Neural cell (in vitro differentiated cells): Measurements from ENCODE around the gene GRIN1. TPM values are rescaled to one million over a fixed set of nuclear protein-coding genes. Genes with fewer than 3 reads are reported as not detected.

Experiments
- H2AFZ ChIP-seq: fragments of 200-600, 300-800 bp; sonication (generic), shearing (Covaris generic); 2 replicates; pipeline ENCODE4 v1.6.0; 2014; ENCODE audit warnings: low read depth, mild to moderate bottlenecking, antibody characterized with exemption, low read length, moderate library complexity
- H3F3A ChIP-seq: fragments of 200-600 bp; shearing (Covaris generic); 2 replicates; pipeline ENCODE4 v1.6.1; 2016; ENCODE audit warnings: mild to moderate bottlenecking, moderate library complexity, mixed read lengths, antibody characterized with exemption, low read length; ENCODE audit not compliant: insufficient read depth, poor library complexity, severe bottlenecking
- H3K27ac ChIP-seq: fragments of 200-600, 300-800 bp; sonication (generic), shearing (Covaris generic); 2 replicates; pipeline ENCODE4 v1.5.1; 2014; ENCODE audit warnings: mild to moderate bottlenecking, low read length, moderate library complexity
- H3K27me3 ChIP-seq: fragments of 300-800, 200-600 bp; sonication (generic), shearing (Covaris generic); 2 replicates; pipeline ENCODE4 v1.6.0; 2014; ENCODE audit warnings: mild to moderate bottlenecking, low read depth, low read length, moderate library complexity; ENCODE audit not compliant: insufficient read depth
- H3K36me3 ChIP-seq: fragments of 300-800, 200-600 bp; sonication (generic), shearing (Covaris generic); 2 replicates; pipeline ENCODE4 v1.5.1; 2014; ENCODE audit warnings: mild to moderate bottlenecking, antibody characterized with exemption, low read length, moderate library complexity; ENCODE audit not compliant: insufficient read depth
- H3K4me2 ChIP-seq: fragments of 300-800, 200-600 bp; sonication (generic), shearing (Covaris generic); 2 replicates; pipeline ENCODE4 v1.6.0; 2014; ENCODE audit warnings: mild to moderate bottlenecking, low read length
- H3K4me3 ChIP-seq: fragments of 300-800, 200-600 bp; sonication (generic), shearing (Covaris generic); 2 replicates; pipeline ENCODE4 v1.5.1; 2014; ENCODE audit warnings: mild to moderate bottlenecking, low read length, moderate library complexity
- H3K79me2 ChIP-seq: fragments of 200-600 bp; shearing (Covaris generic); replicated peaks from 2 replicates; pipeline ENCODE4 v1.6.0; 2014; ENCODE audit warnings: mild to moderate bottlenecking, low read length, moderate library complexity; ENCODE audit not compliant: insufficient read depth
- H3K9ac ChIP-seq: fragments of 300-800, 200-600 bp; sonication (generic), shearing (Covaris generic); 2 replicates; pipeline ENCODE4 v1.6.1; 2016; ENCODE audit warnings: mild to moderate bottlenecking, low read length, mixed read lengths
- H3K9me2 ChIP-seq: fragments of 200-600 bp; shearing (Covaris generic); 2 replicates; pipeline ENCODE4 v1.6.1; 2016; ENCODE audit warnings: mild to moderate bottlenecking, low read length, mixed read lengths; ENCODE audit not compliant: insufficient read depth
- H3K9me3 ChIP-seq: fragments of 200-600, 300-800 bp; sonication (generic), shearing (Covaris generic); 2 replicates; pipeline ENCODE4 v1.6.1; 2016; ENCODE audit warnings: mild to moderate bottlenecking, mixed run types, low read length, moderate library complexity, mixed read lengths
- H4K20me1 ChIP-seq: fragments of 200-600 bp; shearing (Covaris generic); 2 replicates; pipeline ENCODE4 v1.6.1; 2016; ENCODE audit warnings: mild to moderate bottlenecking, mixed run types; ENCODE audit not compliant: insufficient read depth
- CTCF ChIP-seq: fragments of 450-650 bp; IDR thresholded peaks from 2 replicates; pipeline ENCODE4 v1.5.1; 2014; ENCODE audit warnings: antibody characterized with exemption, mild to moderate bottlenecking, moderate library complexity; ENCODE audit not compliant: poor library complexity, severe bottlenecking
- EP300 ChIP-seq: fragments of 450-650 bp; conservative IDR thresholded peaks from 2 replicates; pipeline ENCODE4 v1.6.1; 2014; ENCODE audit warnings: antibody characterized with exemption, mild to moderate bottlenecking, moderate library complexity; ENCODE audit not compliant: poor library complexity, severe bottlenecking
- EZH2 ChIP-seq: fragments of 200-600, 300-800 bp; shearing (Covaris generic), sonication (generic); IDR thresholded peaks from 2 replicates; pipeline ENCODE4 v1.6.1; 2014; ENCODE audit warnings: antibody characterized with exemption, low read length, borderline replicate concordance, mild to moderate bottlenecking; ENCODE audit not compliant: insufficient read depth, poor library complexity, severe bottlenecking
- MXI1 ChIP-seq: fragments of 450-650 bp; conservative IDR thresholded peaks from 2 replicates; pipeline ENCODE4 v1.6.1; 2014; ENCODE audit warnings: antibody characterized with exemption, mild to moderate bottlenecking; ENCODE audit not compliant: poor library complexity, severe bottlenecking
- POLR2AphosphoS5 ChIP-seq: IDR thresholded peaks from 2 replicates; pipeline ENCODE4 v1.6.1; 2012
- RAD21 ChIP-seq: fragments of 450-650 bp; conservative IDR thresholded peaks from 2 replicates; pipeline ENCODE4 v1.6.1; 2014; ENCODE audit warnings: antibody characterized with exemption, mild to moderate bottlenecking, moderate library complexity
- REST ChIP-seq: IDR thresholded peaks from 2 replicates; pipeline ENCODE4 v1.6.1; 2012; ENCODE audit warnings: borderline replicate concordance
- SMC3 ChIP-seq: fragments of 450-650 bp; conservative IDR thresholded peaks from 2 replicates; pipeline ENCODE4 v1.6.1; 2014; ENCODE audit warnings: antibody characterized with exemption, mild to moderate bottlenecking, moderate library complexity; ENCODE audit not compliant: poor library complexity
- TAF1 ChIP-seq: IDR thresholded peaks from 2 replicates; pipeline ENCODE4 v1.6.1; 2012; ENCODE audit warnings: low read depth
- polyA plus RNA-seq: library from polyadenylated mRNA; depleted of rRNA; stranded (reverse); fragments of >200 nt; gene quantifications from 2 replicates; pipeline ENCODE4 v1.2.3, GENCODE V29; 2014

The GRIN1 gene
- polyA plus RNA-seq, 1 donor from 2014 or later, result 0.58 TPM

- H3K27ac ChIP-seq, result no peak overlapping the region
- no peak overlapping the region for H2AFZ ChIP-seq
- H3K9ac ChIP-seq, result peak overlapping the region; percentile 83
- H3K9me3 ChIP-seq, result no peaks in the 10 kb centered on the region
- H3K4me2 ChIP-seq, result peak overlapping the region; percentile 91
- no peaks in the 10 kb centered on the region for H3F3A ChIP-seq
- no peaks in the 10 kb centered on the region for H3K27me3 ChIP-seq
- H3K4me3 ChIP-seq, result peak overlapping the region; percentile 100
- H3K9me2 ChIP-seq, result no peaks in the 10 kb centered on the region
- H3K36me3 ChIP-seq, result no peaks in the 10 kb centered on the region
- H3K79me2 ChIP-seq, result peaks cover 31% of the 10 kb centered on the region
- TF ChIP-seq MXI1, result no peak
- TF ChIP-seq RAD21, result no peak
- TF ChIP-seq EZH2, result no peak
- TF ChIP-seq CTCF, result no peak
- no peak for TF ChIP-seq TAF1
- no peak for TF ChIP-seq REST
- TF ChIP-seq SMC3, result no peak
- TF ChIP-seq EP300, result no peak
- TF ChIP-seq POLR2AphosphoS5, result no peak
- H4K20me1 ChIP-seq, result no peaks in the 10 kb centered on the region
These were observed 67.6 kb downstream of the GRIN1 start for GRCh38 chr9:137206602-137207001.

- H3K9me3 ChIP-seq, result no peaks in the 10 kb centered on the region
- H3K27ac ChIP-seq, result no peak overlapping the region
- H3F3A ChIP-seq, result no peaks in the 10 kb centered on the region
- H3K79me2 ChIP-seq, result peaks cover 2% of the 10 kb centered on the region
- H4K20me1 ChIP-seq, result no peaks in the 10 kb centered on the region
- no peaks in the 10 kb centered on the region for H3K36me3 ChIP-seq
- H3K9ac ChIP-seq, result no peak overlapping the region
- H3K27me3 ChIP-seq, result no peaks in the 10 kb centered on the region
- no peak overlapping the region for H3K4me2 ChIP-seq
- no peak overlapping the region for H3K4me3 ChIP-seq
- no peaks in the 10 kb centered on the region for H3K9me2 ChIP-seq
- no peak for TF ChIP-seq REST
- no peak for TF ChIP-seq POLR2AphosphoS5
- no peak overlapping the region for H2AFZ ChIP-seq
These were observed 72.6 kb downstream of the GRIN1 start for GRCh38 chr9:137211532-137211931.
